HepG2 (cell line): ENCODE measurements around the gene RASIP1.

Experiments used
- CBX5 ChIP-seq: sonication (generic); formaldehyde crosslinking; IDR thresholded peaks from 2 replicates; pipeline ENCODE4 v1.4.0; 2020; ENCODE audit warnings: missing genetic modification reagents, borderline replicate concordance
- CREB1 ChIP-seq, 2 experiments: fragments of 450-650 bp in 1 of 2; IDR thresholded peaks; 2 replicates each; pipeline ENCODE4 v1.6.1; 2016 to 2017; ENCODE audit warnings: control low read depth in 1 of 2, mild to moderate bottlenecking in 1 of 2, missing compliant biosample characterization in 1 of 2, missing genetic modification characterization in 1 of 2
- MAFK ChIP-seq, 2 experiments: IDR thresholded peaks in 1 of 2; conservative IDR thresholded peaks in 1 of 2; 2 replicates each; pipeline ENCODE4 v1.6.1; 2011; ENCODE audit warnings: improper control_type of control experiment in 2 of 2, low read length in 2 of 2
- MBD4 ChIP-seq: IDR thresholded peaks from 2 replicates; pipeline ENCODE4 v1.6.1; 2012; ENCODE audit warnings: low read length, inconsistent platforms, borderline replicate concordance
- SALL2 ChIP-seq: sonication (generic); formaldehyde crosslinking; IDR thresholded peaks from 2 replicates; pipeline ENCODE4 v1.8.1; 2023; ENCODE audit warnings: mild to moderate bottlenecking, missing genetic modification reagents, inconsistent platforms
- TFE3 ChIP-seq: IDR thresholded peaks from 2 replicates; pipeline ENCODE4 v1.6.1; 2016

- no peak for TF ChIP-seq MBD4
- no peak for TF ChIP-seq TFE3 (CRISPR knock-in tag)
- TF ChIP-seq CBX5: no peak
- TF ChIP-seq CREB1 (IDR thresholded peaks at IDR 0.05): peak; percentile 77
- TF ChIP-seq CREB1 (CRISPR knock-in tag; IDR thresholded peaks at IDR 0.05): peak; percentile 47; the same call in 1 of the 2 replicates
- TF ChIP-seq SALL2 (CRISPR knock-in tag): no peak
- no peak for TF ChIP-seq MAFK (conservative IDR thresholded peaks at IDR 0.05 in 1 of 2, IDR thresholded peaks at IDR 0.05 in 1 of 2; ENCODE audit: low read length in 2 of 2)
Observed at GRCh38 chr19:48726556-48726955, 13.9 kb downstream of the RASIP1 start.
